ENCODE results near the gene CST1. TPM values are rescaled to one million over a fixed set of nuclear protein-coding genes. Genes with fewer than 3 reads are reported as not detected.
"Not testable (repeated sequence)": the region's sequence is repeated elsewhere in the genome, so short reads cannot be mapped to it uniquely, and the experiment has no call there.

CST1 gene
- total RNA-seq, 1 experiment from 2014 or later: 1.7 TPM

GRCh38 chr20:23755131-23755611 lies 4.4 kb upstream of the CST1 start:
- not testable (repeated sequence) for H3K27ac ChIP-seq (ENCODE audit: insufficient read length, low read depth, low read length); H3T11ph ChIP-seq (ENCODE audit: low read length); H2BK5ac ChIP-seq (ENCODE audit: insufficient read length, low read length); H2BK20ac ChIP-seq (ENCODE audit: low read depth, low read length, poor library complexity, severe bottlenecking); H3K23me2 ChIP-seq (ENCODE audit: insufficient read length, low read depth, low read length, poor library complexity, severe bottlenecking); H3K9me3 ChIP-seq (ENCODE audit: control insufficient read depth, low read depth, low read length); H3K79me1 ChIP-seq (ENCODE audit: insufficient read depth, low read depth, low read length, poor library complexity, severe bottlenecking); H3K4me1 ChIP-seq (ENCODE audit: insufficient read depth, low read length); H3K9ac ChIP-seq (ENCODE audit: extremely low read depth, insufficient read length, low read length); H2BK120ac ChIP-seq (ENCODE audit: low read depth, low read length, poor library complexity, severe bottlenecking); DNase-seq; H4K8ac ChIP-seq (replicated peaks; ENCODE audit: insufficient read length, low read depth, low read length); H2AFZ ChIP-seq (ENCODE audit: low read length); H2BK12ac ChIP-seq (ENCODE audit: insufficient read length, low read depth, low read length); H3K36me3 Mint-ChIP-seq (ENCODE audit: insufficient read depth in 1 of 3, low read depth in 3 of 3); H3K56ac ChIP-seq (ENCODE audit: insufficient read length, low read depth, low read length); H3K14ac ChIP-seq (ENCODE audit: insufficient read depth, low read length); H4K91ac ChIP-seq (ENCODE audit: insufficient read length, low read depth, low read length); H3K4me2 ChIP-seq (ENCODE audit: insufficient read depth, insufficient read length, low read length); H3K23ac ChIP-seq (ENCODE audit: insufficient read length, low read depth, low read length); H2BK15ac ChIP-seq (ENCODE audit: low read depth, low read length); H3K18ac ChIP-seq (ENCODE audit: insufficient read length, low read depth, low read length); H3K27ac Mint-ChIP-seq; H2AK5ac ChIP-seq (ENCODE audit: insufficient read length, low read length); H3K79me2 ChIP-seq (ENCODE audit: insufficient read depth, low read length); H3K4me3 Mint-ChIP-seq; H4K5ac ChIP-seq (ENCODE audit: insufficient read length, low read depth, low read length); H4K20me1 ChIP-seq (ENCODE audit: control insufficient read depth, insufficient read depth, insufficient read length); H3K9me3 Mint-ChIP-seq; H3K4ac ChIP-seq (ENCODE audit: low read depth, low read length)
- WGBS (ENCODE audit: extremely low coverage, insufficient read length, low lambda C conversion rate): no CpG with 5 or more reads among the region's 3 CpGs
- peaks cover 41% of the 10 kb centered on the region for H3K27me3 ChIP-seq (ENCODE audit: insufficient read depth, low read length)
- Mint-ChIP-seq H3K4me1 (peaks cover 36 to 42% of the 10 kb centered on the region in 2 experiments), H3K27me3 (ENCODE audit: low read depth) (peaks cover 100% of the 10 kb centered on the region)
